ENCODE results near the gene SLC7A5. TPM values are rescaled to one million over a fixed set of nuclear protein-coding genes. Genes with fewer than 3 reads are reported as not detected.

Gene SLC7A5
- total RNA-seq, 2 experiments from 2014 or later = 140 to 283 TPM

GRCh38 chr16:87838643-87839541 lies 30.4 kb downstream of the SLC7A5 start:
- Histone ChIP-seq H2AFZ (ENCODE audit: low read length) (no peak overlapping the region), H4K20me1 (ENCODE audit: insufficient read depth, low read length) (no peaks in the 10 kb centered on the region), H3K79me2 (ENCODE audit: insufficient read depth, low read depth, low read length) (peaks cover 24% of the 10 kb centered on the region; the same call in 1 of the 2 replicates), H3K9me3 (ENCODE audit: low read length) (no peaks in the 10 kb centered on the region), H3K36me3 (ENCODE audit: insufficient read depth, low read length) (peaks cover 99% of the 10 kb centered on the region), H3K4me1 (ENCODE audit: insufficient read depth, low read length, poor library complexity, severe bottlenecking) (peaks cover 31% of the 10 kb centered on the region), H3K4me2 (ENCODE audit: low read length) (no peak overlapping the region), H3K27ac (ENCODE audit: low read depth, low read length, poor library complexity, severe bottlenecking) (no peak overlapping the region), H3K4me3 (ENCODE audit: low read depth, low read length, poor library complexity, severe bottlenecking) (no peak overlapping the region), H3K9me2 (ENCODE audit: insufficient read depth, low read length) (no peaks in the 10 kb centered on the region)
- no peak for DNase-seq (ENCODE audit: low spot score)
- ChIA-PET CTCF (ENCODE audit: unreplicated experiment) (interaction anchor here (0.5 kb wide), 1 partner anchor 9 kb away, joined by 4 read pairs; no protein-coding TSS in a partner anchor), POLR2A (interaction anchor here (0.6 to 1.1 kb wide), 2 partner anchors 18 to 67 kb away, joined by 3 read pairs; no protein-coding TSS in a partner anchor)
- no TSS peak for BruUV-seq (replicated peaks)
- intact Hi-C loops (cut with micrococcal nuclease; ENCODE audit: unreplicated experiment) = no loop called here
- TF ChIP-seq EZH2phosphoT487 (IDR thresholded peaks at IDR 0.05; ENCODE audit: borderline replicate concordance, low read depth, low read length) = no peak
- TF ChIP-seq CTCF (conservative IDR thresholded peaks at IDR 0.05; ENCODE audit: low read length) = no peak

- Histone ChIP-seq H2AFZ (ENCODE audit: low read length) (no peak overlapping the region), H3K4me3 (ENCODE audit: low read depth, low read length, poor library complexity, severe bottlenecking) (no peak overlapping the region), H3K36me3 (ENCODE audit: insufficient read depth, low read length) (peaks cover 100% of the 10 kb centered on the region), H3K79me2 (ENCODE audit: insufficient read depth, low read depth, low read length) (peaks cover 13% of the 10 kb centered on the region; the same call in 1 of the 2 replicates), H3K4me2 (ENCODE audit: low read length) (no peak overlapping the region), H3K9me3 (ENCODE audit: low read length) (no peaks in the 10 kb centered on the region), H3K27ac (ENCODE audit: low read depth, low read length, poor library complexity, severe bottlenecking) (no peak overlapping the region), H3K9me2 (ENCODE audit: insufficient read depth, low read length) (no peaks in the 10 kb centered on the region), H4K20me1 (ENCODE audit: insufficient read depth, low read length) (no peaks in the 10 kb centered on the region), H3K4me1 (ENCODE audit: insufficient read depth, low read length, poor library complexity, severe bottlenecking) (peaks cover 31% of the 10 kb centered on the region)
- DNase-seq (ENCODE audit: low spot score) = no peak
- intact Hi-C loops (cut with micrococcal nuclease; ENCODE audit: unreplicated experiment) = no loop called here
- no peak for TF ChIP-seq EZH2phosphoT487 (IDR thresholded peaks at IDR 0.05; ENCODE audit: borderline replicate concordance, low read depth, low read length)
- TF ChIP-seq CTCF (conservative IDR thresholded peaks at IDR 0.05; ENCODE audit: low read length) = no peak
- no TSS peak for BruUV-seq (replicated peaks)
- CTCF ChIA-PET (ENCODE audit: unreplicated experiment) = no interaction called here
- POLR2A ChIA-PET = no interaction called here
These were observed 31.5 kb downstream of the SLC7A5 start for GRCh38 chr16:87837627-87838289.
